ENCODE results near the gene SMTNL2. TPM values are rescaled to one million over a fixed set of nuclear protein-coding genes. Genes with fewer than 3 reads are reported as not detected.

SMTNL2 gene
- total RNA-seq, 6 experiments from 2014 or later: 0.12 to 0.25 (median 0.14) TPM; not detected in 3

DNA sequence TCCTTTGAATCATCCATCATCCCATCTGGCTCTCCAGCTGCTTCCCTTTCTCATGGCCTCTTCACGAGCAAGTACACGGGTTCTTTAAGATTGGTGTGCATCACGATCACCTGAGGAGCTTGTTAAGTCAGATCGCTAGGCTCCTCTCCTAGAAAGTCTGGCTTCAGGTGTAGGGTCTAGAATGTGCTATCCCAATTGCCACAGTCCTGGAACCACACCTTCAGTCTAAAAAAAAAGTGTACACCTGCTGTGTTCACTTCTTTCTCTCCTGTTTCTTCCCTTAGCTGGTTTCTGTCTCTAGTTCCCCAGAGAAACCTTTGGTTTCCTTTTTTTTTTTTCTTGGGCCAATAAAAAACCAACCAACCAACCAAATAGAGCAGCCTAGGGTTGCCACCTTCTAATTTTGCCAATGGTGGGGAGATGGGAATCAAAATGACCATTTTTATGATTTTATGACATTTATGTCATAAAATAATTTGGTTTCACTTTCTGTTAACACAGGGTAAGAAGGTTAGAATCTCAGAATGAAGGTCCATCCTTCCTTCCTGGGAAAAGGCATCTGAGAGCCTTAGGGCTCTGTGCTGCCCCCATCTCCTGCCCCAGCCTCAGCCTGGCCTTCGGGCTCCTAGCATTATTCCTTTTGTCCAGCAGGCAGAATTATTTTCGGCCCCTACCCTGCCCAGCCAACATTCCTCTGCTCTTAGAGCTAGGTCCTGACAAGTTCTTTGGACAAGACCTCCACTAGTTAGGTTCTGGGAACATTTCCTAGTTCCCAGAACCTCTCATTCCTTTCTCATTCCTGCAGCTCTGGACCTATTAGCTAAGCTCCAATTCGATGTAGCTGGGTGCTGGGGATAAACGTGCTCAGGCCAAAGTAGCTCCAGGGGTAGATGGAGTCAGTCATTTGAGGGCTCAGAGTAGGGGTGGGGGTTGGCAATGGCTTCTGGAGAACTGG lies 22.0 kb upstream of the SMTNL2 start:
- Histone ChIP-seq H3K27me3 (no peaks in the 10 kb centered on the region), H3K36me3 (no peaks in the 10 kb centered on the region), H3K4me1 (peaks cover 0 to 8% (median 0%) of the 10 kb centered on the region in 4 donors), H3K9me3 (no peaks in the 10 kb centered on the region), H3K4me3 (no peak overlapping the region), H3K27ac (no peak overlapping the region)
- TF ChIP-seq POLR2A (IDR thresholded peaks at IDR 0.05): no peak
- TF ChIP-seq, protein P1, sequence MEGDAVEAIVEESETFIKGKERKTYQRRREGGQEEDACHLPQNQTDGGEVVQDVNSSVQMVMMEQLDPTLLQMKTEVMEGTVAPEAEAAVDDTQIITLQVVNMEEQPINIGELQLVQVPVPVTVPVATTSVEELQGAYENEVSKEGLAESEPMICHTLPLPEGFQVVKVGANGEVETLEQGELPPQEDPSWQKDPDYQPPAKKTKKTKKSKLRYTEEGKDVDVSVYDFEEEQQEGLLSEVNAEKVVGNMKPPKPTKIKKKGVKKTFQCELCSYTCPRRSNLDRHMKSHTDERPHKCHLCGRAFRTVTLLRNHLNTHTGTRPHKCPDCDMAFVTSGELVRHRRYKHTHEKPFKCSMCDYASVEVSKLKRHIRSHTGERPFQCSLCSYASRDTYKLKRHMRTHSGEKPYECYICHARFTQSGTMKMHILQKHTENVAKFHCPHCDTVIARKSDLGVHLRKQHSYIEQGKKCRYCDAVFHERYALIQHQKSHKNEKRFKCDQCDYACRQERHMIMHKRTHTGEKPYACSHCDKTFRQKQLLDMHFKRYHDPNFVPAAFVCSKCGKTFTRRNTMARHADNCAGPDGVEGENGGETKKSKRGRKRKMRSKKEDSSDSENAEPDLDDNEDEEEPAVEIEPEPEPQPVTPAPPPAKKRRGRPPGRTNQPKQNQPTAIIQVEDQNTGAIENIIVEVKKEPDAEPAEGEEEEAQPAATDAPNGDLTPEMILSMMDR (IDR thresholded peaks at IDR 0.05): no peak
- DNase-seq: no peak
- 67% methylated on average over 8 of the region's 8 CpGs for WGBS (ENCODE audit: insufficient coverage, low coverage, low lambda C conversion rate, missing lambda C conversion rate)
- ATAC-seq: no peak
- intact Hi-C loops (cut with DNase I): no loop called here

DNA sequence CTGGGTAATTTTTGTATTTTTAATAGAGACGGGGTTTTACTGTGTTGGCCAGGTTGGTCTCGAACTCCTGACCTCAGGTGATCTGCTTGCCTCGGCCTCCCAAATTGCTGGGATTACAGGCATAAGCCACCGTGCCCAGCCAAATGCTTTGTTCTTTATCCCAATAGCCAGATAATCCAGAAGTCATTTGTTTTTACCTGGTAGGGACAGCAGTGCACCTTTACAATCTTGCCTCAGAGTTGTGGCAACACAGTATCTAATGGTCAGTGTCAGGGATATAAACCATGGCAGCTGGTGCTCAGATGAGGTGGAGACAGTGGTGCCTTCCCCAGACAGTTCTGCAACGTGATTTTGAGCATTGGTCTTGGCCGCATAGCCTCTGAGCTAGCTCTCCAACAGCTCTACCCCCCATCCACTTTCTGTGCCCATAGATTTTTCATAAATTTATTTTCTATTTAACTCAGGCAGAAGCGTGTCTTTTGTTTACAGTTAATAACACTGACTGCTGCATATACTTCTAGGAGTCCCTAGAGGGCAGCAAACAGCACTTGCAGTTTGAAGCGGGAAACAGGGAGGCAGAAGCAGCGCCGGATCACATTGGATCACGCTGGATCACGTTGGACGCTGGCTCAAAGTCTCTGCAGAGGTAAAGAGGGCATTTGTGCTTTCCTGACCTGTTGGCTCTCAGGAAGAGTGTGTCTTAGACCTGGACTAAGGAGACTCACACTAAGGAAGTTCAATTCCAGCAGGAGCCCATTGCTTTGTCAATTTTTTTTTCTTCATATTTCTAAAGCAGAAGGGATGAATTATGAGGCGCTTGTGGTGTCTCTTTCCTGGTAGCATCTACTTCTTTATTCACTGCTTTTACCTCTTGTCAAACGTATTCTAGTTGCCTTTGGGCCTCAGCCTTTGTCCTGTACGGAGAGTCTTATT lies 18.9 kb upstream of the SMTNL2 start:
- intact Hi-C loops (cut with DNase I): loop anchor here in 1 of 2 donors (5.0 kb wide), 1 partner anchor 62 kb away; no protein-coding TSS in a partner anchor
- no peaks in the 10 kb centered on the region for H3K36me3 ChIP-seq
- 23% methylated on average over 16 of the region's 16 CpGs for WGBS (ENCODE audit: insufficient coverage, low coverage, low lambda C conversion rate, missing lambda C conversion rate)
- peak overlapping the region in 1 of 3 donors; percentile 12 for H3K27ac ChIP-seq
- no peaks in the 10 kb centered on the region for H3K9me3 ChIP-seq
- H3K4me3 ChIP-seq: no peak overlapping the region
- H3K4me1 ChIP-seq: peaks cover 0 to 8% (median 0%) of the 10 kb centered on the region in 4 donors
- H3K27me3 ChIP-seq: no peaks in the 10 kb centered on the region
- ATAC-seq: peak; percentile 95 to 97 (median 97)
- TF ChIP-seq POLR2A (IDR thresholded peaks at IDR 0.05): no peak
- TF ChIP-seq, protein P1 (IDR thresholded peaks at IDR 0.05): peak; percentile 75 to 87 (median 80)
- peak; percentile 62 to 81 (median 80) for DNase-seq

DNA sequence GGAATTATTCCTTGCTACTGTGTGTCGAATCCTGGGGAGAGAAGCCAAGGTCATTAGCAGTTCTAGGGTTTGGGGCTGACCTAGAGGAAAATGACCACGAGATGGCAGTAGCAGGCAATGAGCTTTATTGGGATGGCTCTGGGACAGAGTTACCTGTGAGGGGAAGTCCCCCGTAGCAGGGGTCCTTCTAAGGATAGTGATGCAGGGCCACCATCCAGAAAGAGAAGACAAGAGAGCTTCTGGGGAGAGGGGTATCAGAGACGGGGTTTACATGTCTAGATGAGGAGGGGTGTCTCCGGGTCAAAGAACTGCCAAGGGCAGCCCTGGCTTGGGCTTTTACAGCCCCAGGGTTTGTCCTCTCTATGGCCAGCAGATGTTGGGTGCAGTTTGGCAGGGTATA lies 17.5 kb upstream of the SMTNL2 start:
- ATAC-seq: peak; percentile 81 to 85 (median 83)
- no peak overlapping the region for H3K27ac ChIP-seq
- intact Hi-C loops (cut with DNase I): loop anchor here in 1 of 2 donors (5.0 kb wide), 1 partner anchor 61 kb away; no protein-coding TSS in a partner anchor
- peak in 1 of 3 donors; percentile 69 for DNase-seq
- H3K36me3 ChIP-seq: no peaks in the 10 kb centered on the region
- H3K9me3 ChIP-seq: no peaks in the 10 kb centered on the region
- WGBS (ENCODE audit: insufficient coverage, low coverage, low lambda C conversion rate, missing lambda C conversion rate): 22% methylated on average over 5 of the region's 5 CpGs
- TF ChIP-seq, protein P1 (IDR thresholded peaks at IDR 0.05): peak; percentile 64 to 79 (median 74)
- no peak for TF ChIP-seq POLR2A (IDR thresholded peaks at IDR 0.05)
- H3K4me1 ChIP-seq: peaks cover 0 to 8% (median 0%) of the 10 kb centered on the region in 4 donors
- H3K4me3 ChIP-seq: no peak overlapping the region
- no peaks in the 10 kb centered on the region for H3K27me3 ChIP-seq

DNA sequence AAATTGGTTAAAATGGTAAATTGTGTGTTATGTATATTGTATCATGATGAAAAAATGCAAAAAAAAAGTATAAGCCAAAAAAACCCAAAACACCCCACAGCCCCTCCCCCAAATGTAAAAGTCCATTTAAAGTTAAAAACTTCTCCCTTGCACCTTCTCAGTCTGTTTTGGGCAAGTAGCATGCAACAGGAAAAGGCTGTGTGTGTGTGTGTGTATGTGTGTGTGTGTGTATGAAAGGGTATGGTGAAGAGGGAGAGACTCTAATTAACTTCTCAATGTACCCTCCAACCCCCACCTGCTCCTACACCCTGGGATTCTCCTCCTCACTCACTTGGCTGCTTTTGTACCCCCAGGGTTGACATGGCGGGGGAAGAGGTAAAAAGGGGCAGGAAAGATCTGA lies 14.7 kb upstream of the SMTNL2 start:
- H3K27ac ChIP-seq: no peak overlapping the region
- no peaks in the 10 kb centered on the region for H3K27me3 ChIP-seq
- TF ChIP-seq POLR2A (IDR thresholded peaks at IDR 0.05): no peak
- no peak for ATAC-seq
- no peaks in the 10 kb centered on the region for H3K36me3 ChIP-seq
- no peak for DNase-seq
- no peaks in the 10 kb centered on the region for H3K9me3 ChIP-seq
- peaks cover 0 to 8% (median 0%) of the 10 kb centered on the region in 4 donors for H3K4me1 ChIP-seq
- intact Hi-C loops (cut with DNase I): loop anchor here in 1 of 2 donors (5.0 kb wide), 1 partner anchor 58 kb away; no protein-coding TSS in a partner anchor
- H3K4me3 ChIP-seq: no peak overlapping the region
- WGBS (ENCODE audit: insufficient coverage, low coverage, low lambda C conversion rate, missing lambda C conversion rate): 29% methylated on average over 1 of the region's 1 CpG

Data from right lobe of liver (tissue), 6 donors.